ENCODE results near the gene SEMA3F.
"Not testable (repeated sequence)": the region's sequence is repeated elsewhere in the genome, so short reads cannot be mapped to it uniquely, and the experiment has no call there.

GRCh38 chr3:50228184-50228763 lies 73.2 kb downstream of the SEMA3F start:
- TF ChIP-seq CTCF (IDR thresholded peaks at IDR 0.05); HOXB13 (CRISPR knock-in tag; IDR thresholded peaks at IDR 0.05; ENCODE audit: low read depth); ELK1 (IDR thresholded peaks at IDR 0.05; ENCODE audit: low read depth, low read length); USF2 (IDR thresholded peaks at IDR 0.05); TP53 (CRISPR knock-in tag; IDR thresholded peaks at IDR 0.05); POLR2A (IDR thresholded peaks at IDR 0.05; ENCODE audit: low read length); HOXA7 (CRISPR knock-in tag; IDR thresholded peaks at IDR 0.05); RNF2 (IDR thresholded peaks at IDR 0.05; ENCODE audit: borderline replicate concordance, low read depth); REST (IDR thresholded peaks at IDR 0.05); ZNF302 (CRISPR knock-in tag; IDR thresholded peaks at IDR 0.05): not testable (repeated sequence)

Data from A549 (cell line).